Activated CD8-positive, alpha-beta memory T cell treated with anti-CD3 and anti-CD28 coated beads for 1 hour (primary cell): ENCODE measurements around the gene ABHD5.

Source experiments
- DNase-seq, 2 donors: peaks; one replicate each; pipeline ENCODE4 v3.0.0-alpha.2; 2020; ENCODE audit warnings: low read depth in 1 of 2; ENCODE audit errors: extremely low read depth in 1 of 2

ABHD5 gene

GRCh38 chr3:43684944-43685343 lies 5.8 kb upstream of the ABHD5 start:
- no peak for DNase-seq

GRCh38 chr3:43685921-43686320 lies 4.8 kb upstream of the ABHD5 start:
- DNase-seq: no peak

- DNase-seq: no peak
These were observed 4.4 kb upstream of the ABHD5 start for GRCh38 chr3:43686333-43686699.

GRCh38 chr3:43686700-43687498 lies 3.8 kb upstream of the ABHD5 start:
- no peak for DNase-seq

GRCh38 chr3:43687499-43687811 lies 3.3 kb upstream of the ABHD5 start:
- no peak for DNase-seq

GRCh38 chr3:43688245-43688650 lies 2.5 kb upstream of the ABHD5 start:
- no peak for DNase-seq

GRCh38 chr3:43689166-43689565 lies 1.6 kb upstream of the ABHD5 start:
- no peak for DNase-seq

- no peak for DNase-seq
These were observed 855 bp upstream of the ABHD5 start for GRCh38 chr3:43689766-43690399.

GRCh38 chr3:43691120-43691995 lies 620 bp downstream of the ABHD5 start:
- DNase-seq: peak in 1 of 2 donors; percentile 11

- DNase-seq: no peak
These were observed 1.5 kb downstream of the ABHD5 start for GRCh38 chr3:43692085-43692855.

- no peak for DNase-seq
These were observed 2.2 kb downstream of the ABHD5 start for GRCh38 chr3:43692971-43693370.

GRCh38 chr3:43693594-43693993 lies 2.9 kb downstream of the ABHD5 start:
- DNase-seq: no peak

GRCh38 chr3:43695443-43695842 lies 4.7 kb downstream of the ABHD5 start:
- no peak for DNase-seq

GRCh38 chr3:43695863-43696262 lies 5.1 kb downstream of the ABHD5 start:
- DNase-seq: no peak

- DNase-seq: no peak
These were observed 5.7 kb downstream of the ABHD5 start for GRCh38 chr3:43696441-43696840.

GRCh38 chr3:43696881-43697280 lies 6.1 kb downstream of the ABHD5 start:
- no peak for DNase-seq

GRCh38 chr3:43699864-43700263 lies 9.1 kb downstream of the ABHD5 start:
- no peak for DNase-seq

GRCh38 chr3:43704697-43705096 lies 14.0 kb downstream of the ABHD5 start:
- no peak for DNase-seq

GRCh38 chr3:43706342-43706741 lies 15.6 kb downstream of the ABHD5 start:
- no peak for DNase-seq

GRCh38 chr3:43707266-43707665 lies 16.5 kb downstream of the ABHD5 start:
- DNase-seq: no peak

- no peak for DNase-seq
These were observed 17.3 kb downstream of the ABHD5 start for GRCh38 chr3:43707998-43708397.
